Measurements from ENCODE around the gene CLCA2.

CLCA2 gene, protein sequence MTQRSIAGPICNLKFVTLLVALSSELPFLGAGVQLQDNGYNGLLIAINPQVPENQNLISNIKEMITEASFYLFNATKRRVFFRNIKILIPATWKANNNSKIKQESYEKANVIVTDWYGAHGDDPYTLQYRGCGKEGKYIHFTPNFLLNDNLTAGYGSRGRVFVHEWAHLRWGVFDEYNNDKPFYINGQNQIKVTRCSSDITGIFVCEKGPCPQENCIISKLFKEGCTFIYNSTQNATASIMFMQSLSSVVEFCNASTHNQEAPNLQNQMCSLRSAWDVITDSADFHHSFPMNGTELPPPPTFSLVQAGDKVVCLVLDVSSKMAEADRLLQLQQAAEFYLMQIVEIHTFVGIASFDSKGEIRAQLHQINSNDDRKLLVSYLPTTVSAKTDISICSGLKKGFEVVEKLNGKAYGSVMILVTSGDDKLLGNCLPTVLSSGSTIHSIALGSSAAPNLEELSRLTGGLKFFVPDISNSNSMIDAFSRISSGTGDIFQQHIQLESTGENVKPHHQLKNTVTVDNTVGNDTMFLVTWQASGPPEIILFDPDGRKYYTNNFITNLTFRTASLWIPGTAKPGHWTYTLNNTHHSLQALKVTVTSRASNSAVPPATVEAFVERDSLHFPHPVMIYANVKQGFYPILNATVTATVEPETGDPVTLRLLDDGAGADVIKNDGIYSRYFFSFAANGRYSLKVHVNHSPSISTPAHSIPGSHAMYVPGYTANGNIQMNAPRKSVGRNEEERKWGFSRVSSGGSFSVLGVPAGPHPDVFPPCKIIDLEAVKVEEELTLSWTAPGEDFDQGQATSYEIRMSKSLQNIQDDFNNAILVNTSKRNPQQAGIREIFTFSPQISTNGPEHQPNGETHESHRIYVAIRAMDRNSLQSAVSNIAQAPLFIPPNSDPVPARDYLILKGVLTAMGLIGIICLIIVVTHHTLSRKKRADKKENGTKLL

DNA sequence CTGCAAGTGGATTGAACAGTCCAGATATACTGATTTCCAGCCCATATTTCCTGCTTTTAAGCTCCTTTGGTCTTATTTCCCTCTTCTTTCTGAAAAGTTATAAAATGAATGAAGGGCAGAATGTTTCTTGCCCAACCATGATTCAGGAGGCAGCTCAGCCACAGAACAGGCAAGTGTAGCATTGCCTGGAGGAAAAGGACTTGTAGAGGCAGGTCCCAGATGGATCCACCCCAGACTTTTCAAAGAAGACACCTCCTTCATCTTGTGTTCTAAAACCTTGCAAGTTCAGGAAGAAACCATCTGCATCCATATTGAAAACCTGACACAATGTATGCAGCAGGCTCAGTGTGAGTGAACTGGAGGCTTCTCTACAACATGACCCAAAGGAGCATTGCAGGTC lies at the start of gene CLCA2:
Gene CLCA2, plus strand, starts transcription at position 299 of the 400 bp plus-strand sequence. Its CDS starts 77 bp downstream, at position 376.
- no peak within 1 kb of the TSS for H3K4me3 ChIP-seq
- no peak within 1 kb of the TSS for H3K27ac ChIP-seq
- TF ChIP-seq POLR2AphosphoS5 (IDR thresholded peaks at IDR 0.05; ENCODE audit: borderline replicate concordance, low read depth, low read length) (no peak), FOXP2 (optimal IDR thresholded peaks at IDR 0.05; ENCODE audit: control extremely low read depth, extremely low read length, insufficient read depth) (no peak), EZH2 (IDR thresholded peaks at IDR 0.05) (no peak)
- DNase-seq (ENCODE audit: low read depth, low spot score): no peak
- H3K36me3 ChIP-seq (ENCODE audit: insufficient read depth, low read length): no peaks in the 10 kb centered on the region
- no peak within 1 kb of the TSS for H3K9ac ChIP-seq (ENCODE audit: insufficient read length)
- H3K9me3 ChIP-seq (ENCODE audit: low read depth, low read length): no peaks in the 10 kb centered on the region

DNA sequence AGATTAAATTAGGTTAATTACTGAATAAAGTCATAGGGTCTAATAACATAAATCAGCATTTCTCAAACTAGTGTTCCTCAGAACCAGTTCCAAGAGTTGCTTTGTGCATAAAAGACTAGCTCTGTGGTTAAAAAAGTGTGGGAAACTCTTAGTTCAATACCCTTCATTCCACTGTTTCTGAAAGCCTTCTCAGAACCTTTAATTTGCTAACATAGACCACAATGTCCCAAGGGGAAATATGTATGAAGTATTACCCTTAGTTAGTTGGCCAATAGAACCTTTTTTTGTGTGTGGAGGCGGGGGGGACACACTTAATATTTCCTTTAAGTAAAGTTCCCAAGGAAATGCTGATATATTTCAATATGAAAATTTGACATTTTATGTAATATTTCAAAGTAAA lies 48.3 kb upstream of the CLCA2 start:
- Histone ChIP-seq H3K36me3 (ENCODE audit: insufficient read depth, low read length) (peaks cover 28% of the 10 kb centered on the region; the same call in 1 of the 2 replicates), H3K9ac (ENCODE audit: insufficient read length) (no peak overlapping the region), H3K9me3 (ENCODE audit: low read depth, low read length) (peaks cover 3% of the 10 kb centered on the region; the same call in 1 of the 2 replicates), H3K27ac (no peak overlapping the region), H3K4me3 (no peak overlapping the region)
- TF ChIP-seq FOXP2 (optimal IDR thresholded peaks at IDR 0.05; ENCODE audit: control extremely low read depth, extremely low read length, insufficient read depth): no peak
- no peak for TF ChIP-seq POLR2AphosphoS5 (IDR thresholded peaks at IDR 0.05; ENCODE audit: borderline replicate concordance, low read depth, low read length)
- no peak for TF ChIP-seq EZH2 (IDR thresholded peaks at IDR 0.05)
- DNase-seq (ENCODE audit: low read depth, low spot score): peak; percentile 70

DNA sequence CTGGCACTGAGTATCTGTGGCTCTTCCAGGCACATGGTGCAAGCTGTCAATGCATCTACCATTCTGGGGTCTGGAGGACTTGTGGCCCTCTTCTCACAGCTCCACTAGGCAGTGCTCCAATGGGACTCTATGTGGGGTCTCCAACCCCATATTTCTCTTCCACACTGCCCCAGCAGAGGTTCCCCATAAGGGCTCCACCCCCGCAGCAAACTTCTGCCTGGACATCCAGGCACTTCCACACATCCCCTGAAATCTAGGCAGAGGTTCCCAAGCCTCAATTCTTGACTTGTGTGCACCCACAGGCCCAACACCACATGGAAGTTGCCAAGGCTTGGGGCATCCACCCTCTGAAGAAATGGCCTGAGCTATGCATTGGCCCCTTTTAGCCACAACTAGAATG lies 46.6 kb upstream of the CLCA2 start:
- Histone ChIP-seq H3K4me3 (no peak overlapping the region), H3K9me3 (ENCODE audit: low read depth, low read length) (peaks cover 3% of the 10 kb centered on the region; the same call in 1 of the 2 replicates), H3K9ac (ENCODE audit: insufficient read length) (no peak overlapping the region), H3K36me3 (ENCODE audit: insufficient read depth, low read length) (peaks cover 28% of the 10 kb centered on the region; the same call in 1 of the 2 replicates), H3K27ac (no peak overlapping the region)
- no peak for DNase-seq (ENCODE audit: low read depth, low spot score)
- TF ChIP-seq EZH2 (IDR thresholded peaks at IDR 0.05) (no peak), POLR2AphosphoS5 (IDR thresholded peaks at IDR 0.05; ENCODE audit: borderline replicate concordance, low read depth, low read length) (no peak), FOXP2 (optimal IDR thresholded peaks at IDR 0.05; ENCODE audit: control extremely low read depth, extremely low read length, insufficient read depth) (no peak)

DNA sequence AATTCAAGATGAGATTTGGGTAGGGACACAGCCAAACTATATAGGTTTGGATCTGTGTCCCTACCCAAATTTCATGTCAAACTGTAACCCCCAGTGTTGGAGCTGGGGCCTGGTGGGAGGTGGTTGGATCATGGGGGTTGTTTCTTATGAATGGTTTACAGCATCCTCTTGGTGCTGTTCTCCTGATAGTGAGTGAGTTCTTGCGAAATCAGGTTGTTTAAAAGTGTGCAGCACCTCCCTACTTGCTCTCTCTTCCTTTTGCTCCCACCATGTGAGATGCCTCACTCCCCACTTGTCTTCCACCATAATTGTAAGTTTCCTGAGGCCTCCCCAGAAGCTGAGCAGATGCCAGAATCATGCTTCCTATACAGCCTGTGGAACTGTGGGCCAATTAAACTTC lies 45.2 kb upstream of the CLCA2 start:
- H3K4me3 ChIP-seq: no peak overlapping the region
- TF ChIP-seq FOXP2 (optimal IDR thresholded peaks at IDR 0.05; ENCODE audit: control extremely low read depth, extremely low read length, insufficient read depth) (no peak), EZH2 (IDR thresholded peaks at IDR 0.05) (no peak), POLR2AphosphoS5 (IDR thresholded peaks at IDR 0.05; ENCODE audit: borderline replicate concordance, low read depth, low read length) (no peak)
- DNase-seq (ENCODE audit: low read depth, low spot score): no peak
- peaks cover 3% of the 10 kb centered on the region; the same call in 1 of the 2 replicates for H3K9me3 ChIP-seq (ENCODE audit: low read depth, low read length)
- peaks cover 25% of the 10 kb centered on the region; the same call in 1 of the 2 replicates for H3K36me3 ChIP-seq (ENCODE audit: insufficient read depth, low read length)
- H3K9ac ChIP-seq (ENCODE audit: insufficient read length): no peak overlapping the region
- no peak overlapping the region for H3K27ac ChIP-seq

DNA sequence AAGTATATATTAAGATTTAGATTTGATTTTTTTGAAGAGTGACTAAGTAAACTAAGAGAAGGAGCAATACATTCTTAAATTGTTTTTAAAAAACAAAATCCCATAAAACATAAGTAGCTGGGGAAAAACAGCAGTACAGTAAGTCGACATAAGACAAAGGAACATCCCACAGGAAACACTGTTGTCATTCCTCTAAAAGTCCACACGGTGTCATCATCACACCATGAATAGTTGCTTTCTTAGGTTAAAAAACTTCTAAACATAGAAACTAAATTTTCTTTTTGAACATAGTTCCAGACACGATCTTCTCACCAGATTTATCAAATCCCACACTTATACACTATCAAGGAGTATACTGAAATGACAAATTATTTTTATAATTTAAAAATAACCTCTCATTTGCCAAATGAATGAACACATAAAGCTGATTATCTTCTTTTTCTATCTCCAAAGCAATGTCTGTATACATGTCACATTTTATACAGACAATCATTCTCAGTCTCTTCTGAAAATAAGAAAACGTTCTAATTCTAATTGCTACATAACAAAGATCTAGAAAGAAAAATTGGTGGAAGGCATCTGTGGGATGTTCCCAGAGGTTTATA lies 43.6 kb upstream of the CLCA2 start:
- H3K4me3 ChIP-seq: no peak overlapping the region

DNA sequence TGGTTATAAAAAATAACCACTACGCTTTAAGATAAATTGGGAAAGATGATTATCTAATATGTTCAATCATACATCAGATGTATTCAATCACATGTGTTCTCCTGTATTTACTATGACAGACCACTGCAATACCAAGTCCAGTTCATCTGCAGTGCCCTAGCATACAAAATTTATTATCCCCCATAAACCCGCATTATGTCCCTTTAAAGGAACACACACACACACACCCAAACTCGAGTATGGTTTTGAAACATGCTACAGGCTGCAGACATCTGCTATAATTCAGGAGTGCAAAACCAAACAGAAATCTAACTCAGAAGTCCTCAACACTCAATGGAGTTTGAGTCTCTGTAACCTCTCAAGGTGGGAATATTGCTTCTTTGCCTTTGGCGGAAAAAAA lies 42.7 kb upstream of the CLCA2 start:
- TF ChIP-seq POLR2AphosphoS5 (IDR thresholded peaks at IDR 0.05; ENCODE audit: borderline replicate concordance, low read depth, low read length): no peak
- TF ChIP-seq FOXP2 (optimal IDR thresholded peaks at IDR 0.05; ENCODE audit: control extremely low read depth, extremely low read length, insufficient read depth): no peak
- TF ChIP-seq EZH2 (IDR thresholded peaks at IDR 0.05): no peak
- no peak overlapping the region for H3K9ac ChIP-seq (ENCODE audit: insufficient read length)
- DNase-seq (ENCODE audit: low read depth, low spot score): no peak
- no peak overlapping the region for H3K4me3 ChIP-seq
- H3K27ac ChIP-seq: no peak overlapping the region
- H3K9me3 ChIP-seq (ENCODE audit: low read depth, low read length): peaks cover 3% of the 10 kb centered on the region; the same call in 1 of the 2 replicates
- H3K36me3 ChIP-seq (ENCODE audit: insufficient read depth, low read length): peaks cover 24% of the 10 kb centered on the region; the same call in 1 of the 2 replicates

More for the DNA sequence above, 43.6 kb upstream of the CLCA2 start:
- Histone ChIP-seq H3K27ac (no peak overlapping the region), H3K36me3 (ENCODE audit: insufficient read depth, low read length) (peaks cover 25% of the 10 kb centered on the region; the same call in 1 of the 2 replicates), H3K9me3 (ENCODE audit: low read depth, low read length) (peaks cover 3% of the 10 kb centered on the region; the same call in 1 of the 2 replicates), H3K9ac (ENCODE audit: insufficient read length) (peak overlapping the region; percentile 17)
- no peak for TF ChIP-seq FOXP2 (optimal IDR thresholded peaks at IDR 0.05; ENCODE audit: control extremely low read depth, extremely low read length, insufficient read depth)
- no peak for TF ChIP-seq POLR2AphosphoS5 (IDR thresholded peaks at IDR 0.05; ENCODE audit: borderline replicate concordance, low read depth, low read length)
- TF ChIP-seq EZH2 (IDR thresholded peaks at IDR 0.05): no peak
- DNase-seq (ENCODE audit: low read depth, low spot score): peak; percentile 74

DNA sequence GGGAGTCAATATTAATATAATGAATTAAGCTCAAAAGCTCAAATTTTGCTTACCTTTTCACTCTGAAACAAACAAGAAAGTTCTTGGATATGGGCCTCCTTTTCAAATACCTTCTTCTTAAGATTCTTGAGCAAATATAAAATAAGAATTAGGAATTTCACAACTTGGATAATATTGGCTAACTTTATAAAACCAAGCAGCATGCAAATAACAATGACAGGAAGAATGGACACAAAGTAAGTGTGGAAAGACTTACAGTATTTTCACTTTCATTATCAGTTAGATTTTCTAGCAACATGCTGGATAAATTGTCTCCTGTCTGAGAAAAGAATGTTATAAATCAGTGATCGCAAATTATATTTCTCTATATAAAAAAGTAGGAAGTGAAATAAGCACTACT lies 41.1 kb upstream of the CLCA2 start:
- Histone ChIP-seq H3K9me3 (ENCODE audit: low read depth, low read length) (no peaks in the 10 kb centered on the region), H3K27ac (no peak overlapping the region), H3K36me3 (ENCODE audit: insufficient read depth, low read length) (peaks cover 10% of the 10 kb centered on the region; the same call in 1 of the 2 replicates), H3K9ac (ENCODE audit: insufficient read length) (peak overlapping the region; percentile 13), H3K4me3 (no peak overlapping the region)
- TF ChIP-seq POLR2AphosphoS5 (IDR thresholded peaks at IDR 0.05; ENCODE audit: borderline replicate concordance, low read depth, low read length) (no peak), EZH2 (IDR thresholded peaks at IDR 0.05) (no peak), FOXP2 (optimal IDR thresholded peaks at IDR 0.05; ENCODE audit: control extremely low read depth, extremely low read length, insufficient read depth) (no peak)
- no peak for DNase-seq (ENCODE audit: low read depth, low spot score)

Measured in SK-N-MC (cell line).